Measurements from ENCODE around the gene C16orf46. TPM values are rescaled to one million over a fixed set of nuclear protein-coding genes. Genes with fewer than 3 reads are reported as not detected.

The C16orf46 gene
- total and polyA plus RNA-seq, 2 of the 4 experiments (the other 2 are of a cell fraction) = 0.27 to 0.72 TPM

- in situ Hi-C loops (cut with MboI; ENCODE audit: low sequenced_read_pairs) (no loop called here), dilution Hi-C loops (cut with HindIII; ENCODE audit: low sequenced_read_pairs, unreplicated experiment) (no loop called here), intact Hi-C loops (cut with micrococcal nuclease) (loop anchor here (2.0 to 10.0 kb wide), 4 partner anchors 59 to 922 kb away; partner anchors contain the start of genes ATMIN and GAN)
- H3K9me3 ChIP-seq (ENCODE audit: control insufficient read depth, insufficient read depth, low read length) = no peaks in the 10 kb centered on the region
- 0 out of 2 replicates have a peak overlapping the region, but pooled peaks have one; percentile 19 for H3K4ac ChIP-seq (ENCODE audit: low read depth, low read length)
- no peak overlapping the region for H2BK120ac ChIP-seq (ENCODE audit: low read depth, low read length)
- no peaks in the 10 kb centered on the region for H3K36me3 ChIP-seq (ENCODE audit: control insufficient read depth, insufficient read depth, low read length)
- H2BK15ac ChIP-seq (ENCODE audit: low read depth, low read length) = no peak overlapping the region
- H2AK5ac ChIP-seq (ENCODE audit: low read depth, low read length) = no peak overlapping the region
- no peak overlapping the region for H3K27ac ChIP-seq (ENCODE audit: insufficient read depth, low read length)
- 0 out of 2 replicates have a peak overlapping the region, but pooled peaks have one; percentile 65 for H3K14ac ChIP-seq (replicated peaks; ENCODE audit: low read depth, low read length)
- no peaks in the 10 kb centered on the region for H3K9me1 ChIP-seq (ENCODE audit: insufficient read depth, low read length)
- WGBS, 2 experiments (ENCODE audit: extremely low coverage in 2 of 2, insufficient read length in 1 of 2) = 100% methylated on average over 1 of the region's 8 CpGs; no CpG with 5 or more reads in 1 of the 2 experiments
- no peak overlapping the region for H2BK20ac ChIP-seq (ENCODE audit: low read depth, low read length)
- H3K4me2 ChIP-seq (ENCODE audit: low read depth, low read length) = peak overlapping the region; percentile 74
- H4K20me1 ChIP-seq (ENCODE audit: insufficient read depth, low read length) = no peaks in the 10 kb centered on the region
- DNase-seq = no peak
- H3K79me1 ChIP-seq (ENCODE audit: low read depth in 1 of 2, low read length in 2 of 2) = peaks cover 6 to 23% of the 10 kb centered on the region in 2 experiments; a peak in 3 of 4 replicates
- BruUV-seq (replicated peaks) = no TSS peak
- TF ChIP-seq ELK1 (IDR thresholded peaks at IDR 0.05; ENCODE audit: borderline replicate concordance, low read depth, low read length) (no peak), CHD1 (IDR thresholded peaks at IDR 0.05; ENCODE audit: low read depth, low read length) (no peak), POLR2A (IDR thresholded peaks at IDR 0.05; ENCODE audit: low read depth, low read length) (no peak), USF2 (IDR thresholded peaks at IDR 0.05; ENCODE audit: low read depth, low read length) (no peak), CEBPB (IDR thresholded peaks at IDR 0.05; ENCODE audit: low read depth, low read length) (no peak), BHLHE40 (IDR thresholded peaks at IDR 0.05; ENCODE audit: low read depth, low read length) (no peak), NFE2L2 (IDR thresholded peaks at IDR 0.05; ENCODE audit: low read depth, low read length) (no peak), MAZ (IDR thresholded peaks at IDR 0.05; ENCODE audit: borderline replicate concordance, low read depth, low read length) (no peak), FOS (IDR thresholded peaks at IDR 0.05; ENCODE audit: low read depth, low read length) (no peak), RAD21 (IDR thresholded peaks at IDR 0.05; ENCODE audit: low read length) (no peak), MAFK (IDR thresholded peaks at IDR 0.05; ENCODE audit: low read depth, low read length) (no peak), SMC3 (IDR thresholded peaks at IDR 0.05; ENCODE audit: low read depth, low read length) (no peak), RCOR1 (IDR thresholded peaks at IDR 0.05; ENCODE audit: insufficient replicate concordance, low read length) (no peak), MXI1 (IDR thresholded peaks at IDR 0.05; ENCODE audit: borderline replicate concordance, low read depth, low read length) (no peak), RFX5 (IDR thresholded peaks at IDR 0.05; ENCODE audit: low read depth, low read length) (no peak)
- TF ChIP-seq, protein P1, sequence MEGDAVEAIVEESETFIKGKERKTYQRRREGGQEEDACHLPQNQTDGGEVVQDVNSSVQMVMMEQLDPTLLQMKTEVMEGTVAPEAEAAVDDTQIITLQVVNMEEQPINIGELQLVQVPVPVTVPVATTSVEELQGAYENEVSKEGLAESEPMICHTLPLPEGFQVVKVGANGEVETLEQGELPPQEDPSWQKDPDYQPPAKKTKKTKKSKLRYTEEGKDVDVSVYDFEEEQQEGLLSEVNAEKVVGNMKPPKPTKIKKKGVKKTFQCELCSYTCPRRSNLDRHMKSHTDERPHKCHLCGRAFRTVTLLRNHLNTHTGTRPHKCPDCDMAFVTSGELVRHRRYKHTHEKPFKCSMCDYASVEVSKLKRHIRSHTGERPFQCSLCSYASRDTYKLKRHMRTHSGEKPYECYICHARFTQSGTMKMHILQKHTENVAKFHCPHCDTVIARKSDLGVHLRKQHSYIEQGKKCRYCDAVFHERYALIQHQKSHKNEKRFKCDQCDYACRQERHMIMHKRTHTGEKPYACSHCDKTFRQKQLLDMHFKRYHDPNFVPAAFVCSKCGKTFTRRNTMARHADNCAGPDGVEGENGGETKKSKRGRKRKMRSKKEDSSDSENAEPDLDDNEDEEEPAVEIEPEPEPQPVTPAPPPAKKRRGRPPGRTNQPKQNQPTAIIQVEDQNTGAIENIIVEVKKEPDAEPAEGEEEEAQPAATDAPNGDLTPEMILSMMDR (conservative IDR thresholded peaks at IDR 0.05; ENCODE audit: low read depth, low read length) = no peak
- peak overlapping the region; percentile 47; the same call in 1 of the 2 replicates for H4K5ac ChIP-seq (ENCODE audit: low read depth, low read length)
- peak overlapping the region; percentile 82 to 92 for H4K8ac ChIP-seq (ENCODE audit: low read depth in 2 of 2, low read length in 2 of 2)
- H2AFZ ChIP-seq (replicated peaks; ENCODE audit: low read length, poor library complexity) = peak overlapping the region; percentile 93
- H3K56ac ChIP-seq (ENCODE audit: extremely low read depth, insufficient read depth, low read length) = no peak overlapping the region; the same call in 1 of the 2 replicates
- 0 out of 2 replicates have a peak, but pooled peaks cover 2% of the 10 kb centered on the region for H3K4me1 ChIP-seq (ENCODE audit: control insufficient read depth, insufficient read depth, low read length)
- H3K18ac ChIP-seq (ENCODE audit: low read depth, low read length) = no peak overlapping the region
- H3K9ac ChIP-seq (ENCODE audit: low read depth, low read length) = no peak overlapping the region
- H4K91ac ChIP-seq (ENCODE audit: insufficient read depth, low read depth, low read length) = peak overlapping the region; percentile 48; the same call in 1 of the 2 replicates
- ChIA-PET POLR2A (ENCODE audit: unreplicated experiment) (no interaction called here), CTCF (no interaction called here)
- H3K23ac ChIP-seq (ENCODE audit: low read depth, low read length) = no peak overlapping the region
- no peak overlapping the region for H2AK9ac ChIP-seq (replicated peaks; ENCODE audit: low read depth, low read length, poor library complexity)
- H2BK5ac ChIP-seq (ENCODE audit: low read depth, low read length, poor library complexity, severe bottlenecking) = no peak overlapping the region
- H3K4me3 ChIP-seq (ENCODE audit: insufficient read depth, low read depth, low read length) = no peak overlapping the region; the same call in 1 of the 2 replicates
- H3K27me3 ChIP-seq (ENCODE audit: control insufficient read depth, insufficient read depth, low read length) = no peaks in the 10 kb centered on the region; the same call in 1 of the 2 replicates
- no peak for ATAC-seq (ENCODE audit: low read depth)
These were observed 19.7 kb upstream of the C16orf46 start for GRCh38 chr16:81096715-81097208.
